Measurements from ENCODE around the gene DGKZ.

Gene DGKZ

DNA sequence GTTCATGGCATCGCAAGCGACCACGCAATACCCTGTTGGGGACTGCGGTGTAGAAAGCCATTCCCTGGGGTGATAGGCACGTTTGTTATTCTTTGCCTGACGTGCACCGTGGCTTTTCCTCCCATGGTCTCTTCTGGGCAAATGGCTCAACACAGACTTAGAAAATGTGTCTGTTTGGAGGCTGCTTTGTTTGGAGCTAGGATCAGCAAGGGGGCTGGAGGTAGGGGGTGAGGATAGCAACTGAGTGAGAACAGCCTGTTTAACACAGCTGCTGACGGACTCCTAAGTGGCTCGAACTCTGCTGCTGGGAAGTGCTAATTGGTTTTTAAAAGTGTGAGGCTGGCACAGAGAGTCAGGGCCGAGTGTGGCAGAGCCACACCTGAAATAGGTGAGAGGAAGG, 60.4 kb downstream of the DGKZ start:
- TF ChIP-seq ZFX (IDR thresholded peaks at IDR 0.05; ENCODE audit: borderline replicate concordance), result no peak
- TF ChIP-seq, protein P1, sequence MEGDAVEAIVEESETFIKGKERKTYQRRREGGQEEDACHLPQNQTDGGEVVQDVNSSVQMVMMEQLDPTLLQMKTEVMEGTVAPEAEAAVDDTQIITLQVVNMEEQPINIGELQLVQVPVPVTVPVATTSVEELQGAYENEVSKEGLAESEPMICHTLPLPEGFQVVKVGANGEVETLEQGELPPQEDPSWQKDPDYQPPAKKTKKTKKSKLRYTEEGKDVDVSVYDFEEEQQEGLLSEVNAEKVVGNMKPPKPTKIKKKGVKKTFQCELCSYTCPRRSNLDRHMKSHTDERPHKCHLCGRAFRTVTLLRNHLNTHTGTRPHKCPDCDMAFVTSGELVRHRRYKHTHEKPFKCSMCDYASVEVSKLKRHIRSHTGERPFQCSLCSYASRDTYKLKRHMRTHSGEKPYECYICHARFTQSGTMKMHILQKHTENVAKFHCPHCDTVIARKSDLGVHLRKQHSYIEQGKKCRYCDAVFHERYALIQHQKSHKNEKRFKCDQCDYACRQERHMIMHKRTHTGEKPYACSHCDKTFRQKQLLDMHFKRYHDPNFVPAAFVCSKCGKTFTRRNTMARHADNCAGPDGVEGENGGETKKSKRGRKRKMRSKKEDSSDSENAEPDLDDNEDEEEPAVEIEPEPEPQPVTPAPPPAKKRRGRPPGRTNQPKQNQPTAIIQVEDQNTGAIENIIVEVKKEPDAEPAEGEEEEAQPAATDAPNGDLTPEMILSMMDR (IDR thresholded peaks at IDR 0.05), result no peak
- H3K27ac ChIP-seq, result no peak overlapping the region

DNA sequence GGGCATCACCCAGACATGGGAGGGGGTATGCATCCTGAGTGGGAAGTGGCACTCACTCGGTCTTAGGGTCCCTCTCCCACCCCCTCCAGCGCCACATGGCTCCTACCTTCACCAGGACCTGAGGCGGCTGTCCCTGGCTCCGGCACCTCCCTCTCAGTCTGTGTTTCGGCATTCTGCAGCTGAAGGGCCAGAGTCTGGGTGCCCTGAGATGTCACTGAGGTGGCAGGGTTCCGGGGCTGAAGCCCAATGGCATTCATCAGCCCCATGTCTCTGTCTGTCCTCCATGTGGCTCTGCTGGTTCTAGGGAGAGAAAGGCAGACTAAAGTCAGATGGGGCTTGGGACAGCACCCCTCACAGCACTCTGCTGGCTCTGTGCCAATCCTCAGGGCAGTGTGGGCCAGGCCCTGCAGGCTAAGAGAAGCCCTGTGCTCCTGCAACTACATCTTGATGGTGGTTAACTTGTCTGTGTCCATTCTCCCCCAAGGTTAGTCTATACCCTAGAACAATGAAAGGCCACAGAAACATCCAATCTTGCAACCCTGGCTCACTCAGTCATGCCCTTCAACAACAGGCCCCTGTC, 61.2 kb downstream of the DGKZ start:
- TF ChIP-seq, protein P1 (IDR thresholded peaks at IDR 0.05), result no peak
- no peak for TF ChIP-seq ZFX (IDR thresholded peaks at IDR 0.05; ENCODE audit: borderline replicate concordance)
- no peak overlapping the region for H3K27ac ChIP-seq

DNA sequence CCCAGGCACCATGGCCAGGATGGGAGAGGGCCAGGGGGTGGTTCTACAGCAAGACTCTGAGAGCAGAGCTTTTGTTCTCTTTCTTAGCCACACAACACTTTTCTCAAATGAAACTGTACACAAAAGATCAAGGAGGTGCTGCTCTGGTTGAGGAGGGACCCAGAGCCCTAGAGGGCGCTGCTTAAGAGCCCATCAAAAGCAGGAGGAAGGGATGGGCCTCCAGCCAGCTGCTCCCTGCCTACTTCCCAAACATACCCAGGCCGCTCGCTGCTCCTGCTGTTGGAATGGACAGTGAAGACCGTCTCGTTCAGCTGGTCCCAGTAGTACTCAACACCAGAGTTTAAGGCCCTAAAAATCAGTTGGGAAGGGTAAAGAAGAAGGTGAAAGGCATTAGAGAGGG, 62.8 kb downstream of the DGKZ start:
- H3K27ac ChIP-seq, result no peak overlapping the region
- no peak for TF ChIP-seq ZFX (IDR thresholded peaks at IDR 0.05; ENCODE audit: borderline replicate concordance)
- TF ChIP-seq, protein P1 (IDR thresholded peaks at IDR 0.05), result no peak; the same call in 1 of the 2 replicates

DNA sequence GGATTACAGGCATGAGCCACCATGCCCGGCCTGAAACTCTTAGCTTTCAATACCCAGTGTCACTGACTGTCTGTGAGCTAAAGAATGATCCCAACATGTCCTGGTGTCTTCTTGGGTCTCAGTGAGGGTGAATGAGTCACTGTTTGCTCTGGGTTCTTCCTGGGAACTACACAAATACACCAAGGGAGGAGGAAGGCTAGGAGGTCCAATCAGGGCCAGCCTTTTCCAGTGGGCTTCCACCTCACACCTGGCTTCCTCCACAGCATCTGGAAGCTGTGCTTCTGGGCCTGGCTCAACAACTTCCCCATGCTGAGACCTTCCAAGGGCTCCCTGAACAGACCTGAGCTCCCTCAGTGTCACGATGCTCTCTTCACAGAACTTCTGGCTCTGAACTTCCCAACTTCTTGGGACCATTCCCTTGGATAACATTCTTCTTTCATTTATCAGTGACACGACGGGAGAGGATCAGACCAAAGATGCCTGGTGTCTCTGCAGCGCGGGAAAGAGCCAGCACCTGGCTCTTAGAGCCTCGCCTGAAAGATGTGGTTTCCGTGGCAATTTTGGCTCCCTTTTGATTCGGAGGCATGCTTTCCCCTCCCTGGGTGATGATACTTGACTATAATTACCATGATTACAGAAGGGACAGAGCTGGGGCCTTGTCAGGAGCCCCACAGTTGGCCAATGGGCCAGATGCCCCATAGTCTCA, 66.7 kb downstream of the DGKZ start:
- no peak overlapping the region for H3K27ac ChIP-seq
- TF ChIP-seq, protein P1 (IDR thresholded peaks at IDR 0.05), result no peak
- no peak for TF ChIP-seq ZFX (IDR thresholded peaks at IDR 0.05; ENCODE audit: borderline replicate concordance)

DNA sequence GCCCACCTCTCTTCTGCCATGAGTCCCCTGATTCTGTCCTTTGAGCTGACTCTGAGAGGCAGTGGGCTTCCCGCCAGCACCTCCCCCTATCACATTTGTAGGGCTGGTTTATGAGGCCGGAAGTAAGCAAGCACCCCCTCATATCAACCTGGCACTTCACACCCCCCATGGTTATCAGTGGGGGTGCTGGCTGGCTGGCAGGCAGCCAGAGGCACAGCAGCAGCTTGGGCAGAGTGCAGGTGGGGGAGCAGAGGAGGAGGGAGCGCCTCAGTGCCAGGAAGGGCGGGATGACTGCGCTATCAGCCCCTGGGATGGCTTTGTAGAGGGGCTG, 67.2 kb downstream of the DGKZ start:
- no peak overlapping the region for H3K27ac ChIP-seq
- TF ChIP-seq ZFX (IDR thresholded peaks at IDR 0.05; ENCODE audit: borderline replicate concordance), result no peak
- TF ChIP-seq, protein P1 (IDR thresholded peaks at IDR 0.05), result no peak

DNA sequence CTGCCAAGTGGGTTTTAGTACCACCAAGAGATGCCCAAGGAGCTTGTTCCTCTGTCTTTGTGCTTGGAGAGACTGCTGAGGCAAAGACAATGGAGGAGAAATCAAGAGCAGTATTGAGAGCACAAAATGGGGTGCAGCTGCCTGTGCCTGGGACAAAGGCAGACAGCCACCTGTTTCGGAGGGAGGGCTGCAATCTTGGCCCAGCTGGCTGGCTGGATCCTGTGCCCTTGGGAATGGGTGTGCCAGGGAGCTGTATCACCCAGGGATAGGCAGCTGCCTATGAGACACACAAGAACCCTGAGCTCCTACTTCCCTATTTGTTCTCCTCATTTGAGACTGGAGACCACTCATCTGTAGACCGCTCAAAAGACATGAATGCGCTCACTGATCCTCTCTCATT, 67.6 kb downstream of the DGKZ start:
- H3K27ac ChIP-seq, result no peak overlapping the region
- TF ChIP-seq, protein P1 (IDR thresholded peaks at IDR 0.05), result no peak
- no peak for TF ChIP-seq ZFX (IDR thresholded peaks at IDR 0.05; ENCODE audit: borderline replicate concordance)

DNA sequence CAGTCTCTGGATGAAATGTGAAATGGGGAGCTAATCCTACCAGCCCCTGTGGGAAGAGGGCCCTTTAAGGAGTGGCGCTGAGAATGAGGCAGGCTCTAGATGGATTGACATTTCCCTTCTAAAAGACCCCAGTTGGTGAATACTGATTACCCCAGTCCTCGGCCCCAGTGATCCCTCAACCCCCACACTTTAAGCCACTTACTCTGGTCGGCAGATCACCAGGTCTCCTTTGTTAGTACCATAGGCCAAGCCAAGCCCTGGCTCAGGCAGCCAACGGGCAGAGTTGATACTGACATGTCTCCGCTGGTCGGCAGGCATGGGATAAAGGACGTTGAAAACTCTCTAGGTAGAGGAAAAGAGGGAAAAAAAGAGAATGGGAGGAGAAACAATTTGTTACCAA, 70.4 kb downstream of the DGKZ start:
- no peak overlapping the region for H3K27ac ChIP-seq

More for the DNA sequence above, 70.4 kb downstream of the DGKZ start:
- TF ChIP-seq, protein P1 (IDR thresholded peaks at IDR 0.05), result no peak
- TF ChIP-seq ZFX (IDR thresholded peaks at IDR 0.05; ENCODE audit: borderline replicate concordance), result no peak

Data from 22Rv1 (cell line).